ENCODE data around the gene PARD6B.
"Not testable (repeated sequence)": the region's sequence is repeated elsewhere in the genome, so short reads cannot be mapped to it uniquely, and the experiment has no call there.

Gene PARD6B

GRCh38 chr20:50746138-50746940 lies 15.0 kb downstream of the PARD6B start:
- DNase-seq (ENCODE audit: low spot score): peak; percentile 26

GRCh38 chr20:50747275-50747674 lies 15.9 kb downstream of the PARD6B start:
- DNase-seq (ENCODE audit: low spot score): no peak

GRCh38 chr20:50750145-50750671 lies 18.8 kb downstream of the PARD6B start:
- no peak for DNase-seq (ENCODE audit: low spot score)

GRCh38 chr20:50753152-50753551 lies 21.8 kb downstream of the PARD6B start:
- no peak for DNase-seq (ENCODE audit: low spot score)

- no peak for DNase-seq (ENCODE audit: low spot score)
These were observed 23.0 kb downstream of the PARD6B start for GRCh38 chr20:50754420-50754819.

- no peak for DNase-seq (ENCODE audit: low spot score)
These were observed 25.1 kb downstream of the PARD6B start for GRCh38 chr20:50756447-50756846.

GRCh38 chr20:50758469-50758868 lies 27.1 kb downstream of the PARD6B start:
- no peak for DNase-seq (ENCODE audit: low spot score)

GRCh38 chr20:50758992-50759391 lies 27.6 kb downstream of the PARD6B start:
- DNase-seq (ENCODE audit: low spot score): no peak

- no peak for DNase-seq (ENCODE audit: low spot score)
These were observed 28.3 kb downstream of the PARD6B start for GRCh38 chr20:50759678-50760077.

GRCh38 chr20:50762045-50762422 lies 30.7 kb downstream of the PARD6B start:
- DNase-seq (ENCODE audit: low spot score): no peak

- DNase-seq (ENCODE audit: low spot score): no peak
These were observed 31.2 kb downstream of the PARD6B start for GRCh38 chr20:50762435-50763220.

- not testable (repeated sequence) for DNase-seq (ENCODE audit: low spot score)
These were observed 32.4 kb downstream of the PARD6B start for GRCh38 chr20:50763550-50764458.

- not testable (repeated sequence) for DNase-seq (ENCODE audit: low spot score)
These were observed 33.9 kb downstream of the PARD6B start for GRCh38 chr20:50765251-50765650.

- DNase-seq (ENCODE audit: low spot score): no peak
These were observed 34.3 kb downstream of the PARD6B start for GRCh38 chr20:50765674-50766073.

- not testable (repeated sequence) for DNase-seq (ENCODE audit: low spot score)
These were observed 35.8 kb downstream of the PARD6B start for GRCh38 chr20:50766955-50767809.

GRCh38 chr20:50768991-50769390 lies 37.6 kb downstream of the PARD6B start:
- DNase-seq (ENCODE audit: low spot score): not testable (repeated sequence)

- not testable (repeated sequence) for DNase-seq (ENCODE audit: low spot score)
These were observed 38.2 kb downstream of the PARD6B start for GRCh38 chr20:50769551-50770085.

- not testable (repeated sequence) for DNase-seq (ENCODE audit: low spot score)
These were observed 40.2 kb downstream of the PARD6B start for GRCh38 chr20:50771419-50772080.

GRCh38 chr20:50772420-50773185 lies 41.2 kb downstream of the PARD6B start:
- DNase-seq (ENCODE audit: low spot score): no peak
